HG03565 (cell line): ENCODE data around the gene AP1S1.

Experiments used
- ATAC-seq: cut with Tn5 transposase; IDR thresholded peaks from one replicate; pipeline ENCODE4 v1.9.1; 2021; ENCODE audit warnings: mild to moderate bottlenecking, moderate library complexity; ENCODE audit not compliant: unreplicated experiment

Gene AP1S1

DNA sequence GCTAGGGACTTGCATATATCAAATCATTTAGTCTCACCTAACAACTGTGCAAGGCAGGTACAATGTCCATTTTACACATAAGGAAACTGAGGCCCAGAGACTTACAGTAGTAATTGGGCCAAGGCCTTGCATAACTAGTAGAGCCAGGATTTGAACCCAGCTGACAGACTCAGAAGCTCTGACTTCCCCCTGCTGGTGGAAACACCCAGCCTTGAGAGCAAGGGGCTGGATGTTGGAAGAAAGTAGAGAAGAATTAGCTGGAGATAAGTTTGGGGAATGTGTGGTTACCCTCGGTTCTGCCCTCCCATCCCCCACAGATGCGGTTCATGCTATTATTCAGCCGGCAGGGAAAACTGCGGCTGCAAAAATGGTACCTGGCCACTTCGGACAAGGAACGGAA lies 2.0 kb downstream of the AP1S1 start:
- ATAC-seq: no peak

DNA sequence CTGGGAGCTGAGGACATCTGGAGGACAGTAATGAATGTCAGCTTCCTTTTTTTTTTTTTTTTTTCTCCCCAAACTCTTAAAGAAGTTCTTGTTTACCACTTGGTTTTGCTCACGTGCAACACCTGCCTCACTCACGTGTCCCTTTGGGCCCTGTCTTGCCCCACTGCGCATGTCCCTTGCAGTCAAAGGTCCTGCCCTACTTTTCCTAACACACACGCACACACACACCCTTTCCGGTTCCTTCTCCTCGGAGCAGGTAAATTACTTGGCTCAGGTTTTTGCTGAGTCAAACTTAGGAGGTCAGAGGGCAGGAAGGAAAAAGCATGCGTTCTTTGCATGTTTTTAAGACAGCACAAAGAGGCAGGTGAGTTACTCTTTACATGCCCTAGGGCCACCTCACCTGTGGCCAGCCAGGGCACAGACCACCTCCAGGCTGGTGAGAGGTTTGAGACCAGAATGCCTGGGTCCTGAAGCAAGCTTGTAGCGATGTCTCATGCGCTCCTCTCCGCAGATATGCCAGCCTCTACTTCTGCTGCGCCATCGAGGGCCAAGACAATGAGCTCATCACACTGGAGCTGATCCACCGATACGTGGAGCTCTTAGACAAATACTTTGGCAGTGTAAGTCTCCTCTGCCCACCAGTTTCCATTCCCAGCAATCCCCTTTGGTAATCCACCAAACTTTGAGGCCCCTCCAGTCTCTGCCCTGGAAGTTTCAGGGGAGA lies 2.8 kb downstream of the AP1S1 start:
- no peak for ATAC-seq

GRCh38 chr7:101159696-101160674 lies 5.7 kb downstream of the AP1S1 start:
- ATAC-seq: no peak

DNA sequence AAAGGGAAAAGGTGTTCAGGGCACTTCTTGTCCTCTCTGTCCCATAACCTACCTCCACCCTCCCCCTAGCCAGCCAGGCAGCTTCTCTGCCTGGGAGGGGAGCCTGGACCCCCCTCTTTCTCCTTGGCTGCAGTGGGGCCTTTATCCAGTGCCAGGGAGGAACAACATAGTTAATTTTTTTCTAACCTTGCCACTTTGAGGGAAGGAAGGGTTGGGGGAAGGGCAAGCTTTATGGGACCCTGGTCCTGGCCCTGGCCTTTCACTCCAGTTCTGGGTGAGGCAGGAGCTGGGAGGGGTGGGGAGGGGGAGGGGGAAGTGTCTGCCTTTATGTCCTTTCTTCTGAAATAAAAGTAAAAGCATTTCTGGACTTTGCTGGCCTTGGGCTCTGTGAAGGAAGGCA lies 6.6 kb downstream of the AP1S1 start:
- no peak for ATAC-seq

DNA sequence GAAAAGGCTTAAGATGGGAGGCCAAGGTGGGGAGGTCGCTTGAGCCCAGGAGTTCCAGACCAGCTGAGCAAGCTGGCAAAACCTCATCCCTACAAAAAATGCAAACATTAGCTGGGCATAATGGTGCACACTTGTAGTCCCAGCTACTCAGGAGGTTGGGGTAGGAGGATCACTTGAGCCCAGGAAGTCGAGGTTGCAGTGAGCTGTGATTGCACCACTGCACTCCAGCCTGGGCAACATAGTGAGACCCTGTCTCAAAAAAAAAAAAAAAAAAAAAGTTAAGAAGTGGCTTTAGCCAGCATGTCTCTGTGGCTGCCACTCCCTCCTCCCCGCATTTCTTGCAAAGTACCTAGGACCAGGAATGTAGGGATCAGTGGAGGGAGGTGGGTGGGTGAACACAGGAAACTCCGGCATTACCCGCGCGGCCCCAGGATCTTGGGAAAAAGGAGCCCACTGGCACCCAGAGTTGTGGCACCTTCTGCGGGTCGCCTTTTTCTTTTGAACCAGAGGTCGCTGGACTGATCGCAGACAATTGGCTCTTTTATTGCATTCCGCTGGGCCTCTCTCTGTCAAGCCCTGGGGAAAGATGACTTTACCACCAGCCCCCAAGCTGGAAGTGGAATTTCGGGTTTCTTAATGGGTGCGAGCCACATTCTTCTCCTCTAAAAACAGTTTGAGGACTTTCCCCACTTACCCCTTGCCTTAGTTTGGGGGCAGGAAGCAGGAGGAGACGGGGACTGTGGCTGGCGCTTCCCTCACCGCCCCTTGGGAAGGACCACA lies 7.6 kb downstream of the AP1S1 start:
- no peak for ATAC-seq

DNA sequence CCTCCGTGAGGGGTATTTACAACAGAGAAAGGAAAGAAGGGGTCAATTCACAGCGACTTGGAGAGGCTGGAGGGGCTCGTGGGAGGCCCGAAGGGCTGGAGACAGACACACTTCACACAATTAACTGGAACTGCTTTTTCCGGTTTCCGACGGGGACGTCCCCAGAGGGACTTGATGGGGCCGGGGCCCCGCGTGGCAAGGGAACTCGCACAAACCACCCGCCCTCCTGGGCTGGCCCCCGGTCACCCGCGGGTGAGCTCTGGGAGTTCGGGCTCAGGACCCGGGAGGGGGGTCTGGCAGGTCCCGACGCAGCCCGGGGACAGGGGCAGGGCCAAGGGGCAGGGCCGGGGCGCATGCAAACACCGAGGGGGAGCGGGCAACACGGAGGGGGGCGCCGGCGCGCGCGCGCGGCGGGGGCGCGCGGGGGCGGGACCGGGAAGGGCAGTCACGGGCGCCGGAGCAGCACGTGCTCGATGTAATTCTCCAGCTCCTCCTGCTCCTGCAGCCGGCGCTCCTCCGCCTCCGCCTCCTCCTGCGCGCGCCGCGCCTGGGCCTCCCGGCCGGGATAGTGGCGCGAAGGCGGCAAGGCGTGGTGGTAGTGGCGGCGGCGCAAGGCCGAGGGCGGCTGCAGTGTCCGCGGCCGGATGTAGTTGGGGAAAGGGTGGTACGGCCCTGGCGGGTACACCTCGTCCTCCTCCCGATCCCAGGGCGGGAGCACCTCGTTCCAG lies 8.4 kb downstream of the AP1S1 start:
- ATAC-seq: no peak

GRCh38 chr7:101163279-101164070 lies 9.2 kb downstream of the AP1S1 start:
- ATAC-seq: no peak

- ATAC-seq: no peak
Measured at GRCh38 chr7:101164071-101164840, 10.0 kb downstream of the AP1S1 start.

- ATAC-seq: peak; percentile 76
Measured at GRCh38 chr7:101165075-101165957, 11.0 kb downstream of the AP1S1 start, which contains the start of gene VGF. Gene VGF (minus strand): TSS chr7:101165569. CDS start chr7:101164843, 726 bp downstream.

GRCh38 chr7:101165958-101166647 lies 11.8 kb downstream of the AP1S1 start:
- no peak for ATAC-seq

- ATAC-seq: no peak
Measured at GRCh38 chr7:101166648-101166908, 12.3 kb downstream of the AP1S1 start.

DNA sequence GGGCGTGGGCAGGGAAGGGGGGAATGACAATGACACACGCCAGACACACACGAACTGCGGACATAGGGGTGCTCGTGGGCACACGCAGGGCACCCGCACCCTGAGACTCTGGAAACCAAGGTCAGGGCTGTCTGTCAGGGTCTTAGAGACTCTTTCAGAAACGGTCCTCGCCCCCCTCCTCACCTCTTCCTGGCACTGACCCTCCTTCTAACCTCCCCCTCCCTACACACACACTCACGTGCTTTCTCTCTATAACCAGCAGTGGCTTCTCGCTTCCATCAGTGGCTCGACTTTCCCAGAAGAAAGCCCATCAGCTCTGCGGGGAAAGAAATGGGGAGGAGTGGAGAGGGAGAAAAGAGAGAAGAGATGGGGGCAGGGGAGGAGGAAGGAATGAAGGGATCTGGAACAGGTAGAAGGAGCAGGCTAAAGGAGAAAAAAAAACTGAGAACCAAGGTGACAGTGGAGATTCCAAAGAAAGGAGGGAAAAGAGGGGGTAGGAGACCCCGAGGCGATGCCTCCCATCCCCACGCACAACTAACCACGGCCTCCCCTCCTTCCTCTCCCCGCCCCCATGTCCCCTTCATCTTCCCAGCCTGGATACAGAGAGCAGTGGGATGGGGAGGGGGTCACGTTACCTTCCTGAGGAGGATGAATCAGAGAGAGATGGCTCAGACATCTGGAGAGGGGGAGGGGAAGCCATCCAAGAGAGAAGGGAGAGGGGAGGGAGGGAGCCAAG lies 12.8 kb downstream of the AP1S1 start:
- ATAC-seq: no peak

- ATAC-seq: no peak
Measured at GRCh38 chr7:101167645-101168411, 13.6 kb downstream of the AP1S1 start.

DNA sequence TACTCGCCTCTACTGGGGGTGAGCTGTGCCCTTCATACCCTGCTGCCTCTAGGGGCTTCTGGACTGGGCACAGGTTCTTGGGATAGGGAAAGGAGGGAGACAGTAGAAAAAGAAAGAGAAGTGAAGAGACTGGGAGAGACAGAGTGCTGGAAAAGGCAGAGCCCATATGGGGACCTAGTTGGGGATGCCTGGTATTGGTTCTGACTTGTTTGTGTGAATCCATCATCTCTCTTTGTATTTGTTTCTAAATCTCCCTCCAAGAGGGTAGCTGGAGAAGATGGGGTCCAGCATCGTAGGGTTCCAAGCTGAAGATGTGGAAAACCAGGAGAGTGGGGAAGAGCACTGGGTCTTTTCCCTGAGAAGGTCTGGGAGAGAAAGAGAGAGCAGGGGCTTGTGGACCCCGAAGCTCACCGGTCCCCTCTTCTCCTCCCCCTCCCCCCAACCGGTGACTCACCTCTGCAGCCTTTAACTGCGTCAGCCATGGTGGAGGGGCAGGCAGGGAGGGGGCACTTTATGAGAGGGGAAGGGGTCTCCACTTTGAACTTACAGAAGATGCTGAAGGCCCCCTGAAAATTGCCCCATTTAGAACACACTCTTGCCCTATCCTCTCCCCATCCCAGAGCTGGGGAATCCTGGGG lies 14.3 kb downstream of the AP1S1 start:
- ATAC-seq: no peak

DNA sequence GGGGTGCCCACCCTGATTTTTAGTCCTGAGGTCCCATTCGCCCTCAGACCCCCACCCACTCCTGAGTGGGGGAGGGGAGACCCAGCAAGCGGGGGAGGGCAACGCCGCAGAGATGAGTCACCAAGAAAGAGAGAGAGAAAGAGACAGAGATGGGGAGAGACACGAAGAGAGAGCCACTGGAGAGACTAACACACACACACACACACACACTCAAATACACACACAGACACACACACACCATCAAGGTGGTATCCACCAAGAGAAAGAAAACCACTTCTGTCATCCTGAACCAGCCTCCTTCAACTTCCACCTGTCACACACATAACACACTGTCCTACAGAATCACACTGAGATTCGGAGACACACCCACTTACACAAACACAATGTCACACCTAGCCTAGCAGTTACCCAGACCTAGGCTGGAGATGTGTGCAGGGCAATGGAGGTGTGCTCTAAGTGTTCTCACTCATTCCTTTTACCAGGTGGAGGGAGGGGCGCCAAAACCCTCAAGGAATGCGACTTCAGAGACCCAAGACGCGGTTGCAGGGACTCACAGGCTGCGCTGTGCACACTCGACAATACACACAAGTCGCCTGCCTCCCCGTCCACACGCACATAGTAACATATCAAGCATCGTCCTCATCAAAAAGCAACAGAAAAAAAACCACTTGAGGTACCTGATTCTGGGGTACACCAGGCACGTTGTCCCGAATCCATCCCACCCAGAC lies 15.0 kb downstream of the AP1S1 start:
- no peak for ATAC-seq
